Nephron (organoid): ENCODE data around the gene SRPRA.
"Not testable (repeated sequence)": the region's sequence is repeated elsewhere in the genome, so short reads cannot be mapped to it uniquely, and the experiment has no call there.

Experiments
- H3K27ac Mint-ChIP-seq, 3 experiments: 2 replicates each; pipeline ENCODE4 v1.8.0; 2020; ENCODE audit warnings: mixed read lengths in 3 of 3, mild to moderate bottlenecking in 2 of 3, moderate library complexity in 1 of 3
- H3K27me3 Mint-ChIP-seq: 2 replicates; pipeline ENCODE4 v1.8.0; 2021; ENCODE audit warnings: low read depth, mild to moderate bottlenecking, moderate library complexity, mixed read lengths
- H3K36me3 Mint-ChIP-seq: 2 replicates; pipeline ENCODE4 v1.8.0; 2020; ENCODE audit warnings: low read depth, mixed read lengths
- H3K4me1 Mint-ChIP-seq: 2 replicates; pipeline ENCODE4 v1.8.0; 2020; ENCODE audit warnings: mixed read lengths
- H3K4me3 Mint-ChIP-seq, 3 experiments: 2 replicates each; pipeline ENCODE4 v1.8.0; 2020; ENCODE audit warnings: mild to moderate bottlenecking in 3 of 3, mixed read lengths in 3 of 3, moderate library complexity in 2 of 3
- H3K9me3 Mint-ChIP-seq: 2 replicates; pipeline ENCODE4 v1.8.0; 2020; ENCODE audit warnings: mixed read lengths
- TF ChIP-seq, protein P1 (sequence below), 3 experiments: fragments of 200-600 bp; sonication (generic); IDR thresholded peaks; one replicate each; pipeline ENCODE4 v1.5.0; 2021; ENCODE audit warnings: antibody characterized with exemption in 3 of 3; ENCODE audit not compliant: unreplicated experiment in 3 of 3

The SRPRA gene

DNA sequence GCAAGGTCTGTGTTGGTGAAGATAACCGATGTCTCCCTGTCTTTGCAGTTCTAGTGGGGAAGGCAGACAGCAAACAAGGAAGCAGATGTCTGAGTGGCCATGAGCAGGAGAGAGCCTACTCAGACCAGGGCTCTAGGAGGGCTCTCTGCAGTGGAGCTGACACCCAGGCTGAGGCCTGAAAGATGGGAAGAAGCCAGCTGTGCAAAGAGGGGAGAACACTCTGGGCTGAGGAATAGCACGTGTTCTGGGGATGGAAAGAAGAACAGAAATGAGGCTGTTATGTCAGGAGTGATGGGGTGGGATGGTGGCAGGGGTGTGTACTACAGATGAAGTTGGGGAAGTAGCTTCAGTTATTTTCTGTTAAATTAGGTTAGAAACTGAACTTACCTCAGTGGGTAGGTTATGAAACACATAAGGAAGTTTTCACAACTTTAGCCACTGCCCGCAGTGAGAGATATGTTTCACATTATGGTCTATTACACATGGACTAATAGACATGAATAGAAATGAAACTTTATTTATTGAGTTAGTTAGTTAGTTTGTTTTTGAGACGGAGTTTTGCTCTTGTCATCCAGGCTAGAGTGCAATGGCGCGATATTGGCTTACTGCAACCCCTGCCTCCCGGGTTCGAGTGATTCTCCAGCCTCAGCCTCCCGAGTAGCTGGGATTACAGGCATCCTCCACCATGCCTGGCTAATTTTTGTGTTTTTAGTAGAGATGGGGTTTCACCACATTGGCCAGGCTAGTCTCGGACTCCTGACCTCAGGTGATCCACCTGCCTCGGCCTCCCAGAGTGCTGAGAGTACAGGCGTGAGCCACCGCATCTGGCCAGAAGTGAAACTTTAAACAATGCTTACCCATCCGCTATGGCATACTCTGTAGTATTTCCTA, 43.0 kb upstream of the SRPRA start:
- Mint-ChIP-seq H3K27me3 (no peaks in the 10 kb centered on the region), H3K4me1 (peaks cover 50% of the 10 kb centered on the region), H3K4me3 (no peak overlapping the region), H3K36me3 (peaks cover 32% of the 10 kb centered on the region), H3K9me3 (no peaks in the 10 kb centered on the region), H3K27ac (peak overlapping the region in 1 of 3 experiments; percentile 5)
- TF ChIP-seq, protein P1, sequence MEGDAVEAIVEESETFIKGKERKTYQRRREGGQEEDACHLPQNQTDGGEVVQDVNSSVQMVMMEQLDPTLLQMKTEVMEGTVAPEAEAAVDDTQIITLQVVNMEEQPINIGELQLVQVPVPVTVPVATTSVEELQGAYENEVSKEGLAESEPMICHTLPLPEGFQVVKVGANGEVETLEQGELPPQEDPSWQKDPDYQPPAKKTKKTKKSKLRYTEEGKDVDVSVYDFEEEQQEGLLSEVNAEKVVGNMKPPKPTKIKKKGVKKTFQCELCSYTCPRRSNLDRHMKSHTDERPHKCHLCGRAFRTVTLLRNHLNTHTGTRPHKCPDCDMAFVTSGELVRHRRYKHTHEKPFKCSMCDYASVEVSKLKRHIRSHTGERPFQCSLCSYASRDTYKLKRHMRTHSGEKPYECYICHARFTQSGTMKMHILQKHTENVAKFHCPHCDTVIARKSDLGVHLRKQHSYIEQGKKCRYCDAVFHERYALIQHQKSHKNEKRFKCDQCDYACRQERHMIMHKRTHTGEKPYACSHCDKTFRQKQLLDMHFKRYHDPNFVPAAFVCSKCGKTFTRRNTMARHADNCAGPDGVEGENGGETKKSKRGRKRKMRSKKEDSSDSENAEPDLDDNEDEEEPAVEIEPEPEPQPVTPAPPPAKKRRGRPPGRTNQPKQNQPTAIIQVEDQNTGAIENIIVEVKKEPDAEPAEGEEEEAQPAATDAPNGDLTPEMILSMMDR (IDR thresholded peaks at IDR 0.05; ENCODE audit: unreplicated experiment in 3 of 3): no peak

DNA sequence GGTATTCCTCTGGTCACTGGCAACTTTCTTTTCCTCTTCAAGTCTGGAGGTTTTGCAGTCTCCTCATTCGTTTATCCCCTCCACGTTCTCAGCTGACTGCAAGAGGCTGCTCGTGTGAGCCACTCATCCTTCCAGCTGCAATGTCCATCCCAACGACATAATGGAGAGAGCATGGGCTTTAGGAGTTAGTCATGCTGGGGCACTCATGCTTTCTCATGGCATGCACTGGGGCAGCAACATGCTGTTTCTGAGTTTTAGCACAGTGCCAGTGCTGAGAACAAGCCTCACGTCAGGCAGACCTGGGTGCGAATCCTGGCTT, 42.3 kb upstream of the SRPRA start:
- Mint-ChIP-seq H3K4me1 (peaks cover 43% of the 10 kb centered on the region), H3K9me3 (no peaks in the 10 kb centered on the region), H3K36me3 (peaks cover 26% of the 10 kb centered on the region), H3K27ac (peak overlapping the region in 1 of 3 experiments; percentile 19), H3K4me3 (no peak overlapping the region), H3K27me3 (peaks cover 3% of the 10 kb centered on the region)
- TF ChIP-seq, protein P1 (IDR thresholded peaks at IDR 0.05; ENCODE audit: unreplicated experiment in 3 of 3): no peak

DNA sequence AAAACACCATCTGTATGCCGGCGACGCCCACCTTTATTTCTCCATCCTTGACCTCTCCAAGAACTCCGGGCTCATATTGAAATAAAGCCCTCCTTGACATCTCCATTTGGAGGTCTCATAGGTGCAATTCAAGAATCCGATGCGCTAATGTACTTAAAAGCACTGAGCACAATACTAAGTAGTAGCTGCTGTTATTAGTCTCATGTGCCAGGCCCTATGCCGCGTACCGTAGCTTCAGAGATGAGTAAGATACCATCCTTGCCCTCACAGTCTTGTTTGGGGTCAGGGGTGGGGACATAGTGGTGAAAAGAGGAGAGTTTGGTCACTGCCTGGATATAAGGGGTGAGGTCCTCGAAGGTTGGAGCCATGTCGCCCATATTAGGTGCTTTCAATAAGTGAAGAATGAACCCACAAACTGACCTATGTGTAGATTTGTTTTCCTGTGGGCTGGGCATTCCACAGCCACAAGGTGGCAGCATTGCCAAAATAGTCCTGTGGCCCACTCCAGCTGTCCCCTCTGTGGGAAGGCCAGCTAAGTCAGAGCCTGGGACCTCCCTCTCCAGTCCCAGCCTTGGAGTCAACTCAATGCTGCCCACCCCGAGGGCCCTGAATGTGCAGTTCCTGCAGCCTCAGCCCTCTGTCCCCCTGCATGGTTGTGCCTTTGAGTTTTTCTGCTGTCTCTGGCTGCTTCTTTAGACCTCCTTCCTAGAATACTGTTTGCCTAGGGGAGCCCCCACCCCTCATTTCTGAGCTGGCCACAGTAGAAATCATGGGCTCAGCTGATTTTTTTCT, 41.7 kb upstream of the SRPRA start:
- TF ChIP-seq, protein P1 (IDR thresholded peaks at IDR 0.05; ENCODE audit: unreplicated experiment in 3 of 3): peak; percentile 82 to 93 (median 91)
- Mint-ChIP-seq H3K27ac (peak overlapping the region in 2 of 3 experiments; percentile 19 to 32), H3K4me3 (no peak overlapping the region), H3K4me1 (peaks cover 43% of the 10 kb centered on the region), H3K36me3 (peaks cover 24% of the 10 kb centered on the region), H3K9me3 (no peaks in the 10 kb centered on the region), H3K27me3 (peaks cover 3% of the 10 kb centered on the region)

DNA sequence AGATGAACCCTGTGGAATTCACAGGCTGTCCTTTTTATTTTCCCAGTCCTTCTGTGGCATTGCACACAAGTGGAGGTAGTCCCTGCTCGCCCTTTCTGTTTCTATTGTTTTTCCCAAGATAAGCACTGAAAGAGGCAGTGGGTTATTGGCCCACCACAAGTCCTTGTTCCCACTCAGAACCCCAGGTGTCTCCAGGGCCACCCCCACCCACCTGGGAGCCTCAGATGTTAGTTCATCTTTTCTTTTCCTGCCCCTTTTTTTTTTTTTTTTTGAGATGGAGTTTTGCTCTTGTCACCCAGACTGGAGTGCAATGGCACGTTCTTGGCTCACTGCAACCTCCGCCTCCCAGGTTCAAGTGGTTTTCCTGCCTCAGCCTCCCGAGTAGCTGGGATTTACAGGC, 40.1 kb upstream of the SRPRA start:
- H3K4me3 Mint-ChIP-seq, H3K9me3 Mint-ChIP-seq, H3K27me3 Mint-ChIP-seq: not testable (repeated sequence)
- peaks cover 53% of the 10 kb centered on the region for H3K4me1 Mint-ChIP-seq
- peak overlapping the region in 1 of 3 experiments; percentile 49 for H3K27ac Mint-ChIP-seq
- peaks cover 17% of the 10 kb centered on the region for H3K36me3 Mint-ChIP-seq

DNA sequence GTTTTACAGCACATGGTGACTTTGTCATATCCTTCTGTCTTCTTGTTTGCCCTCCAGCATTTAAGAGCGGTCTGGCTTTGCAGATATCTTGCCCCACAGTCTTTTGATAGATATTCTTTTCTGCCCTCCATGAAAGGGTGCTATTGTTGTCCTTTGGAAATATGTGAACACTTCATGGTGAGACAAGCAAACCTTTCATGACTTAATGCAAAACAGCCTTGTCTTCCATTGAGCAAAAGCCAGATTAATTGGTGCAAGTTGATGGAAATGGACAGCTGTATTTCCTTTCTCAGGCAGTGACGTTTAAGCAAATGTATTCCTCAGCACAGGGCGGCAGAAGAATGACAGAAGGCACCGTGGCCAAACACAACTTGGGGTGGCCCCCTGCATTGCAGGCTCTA, 39.6 kb upstream of the SRPRA start:
- Mint-ChIP-seq H3K36me3 (peaks cover 17% of the 10 kb centered on the region), H3K9me3 (no peaks in the 10 kb centered on the region), H3K4me1 (peaks cover 54% of the 10 kb centered on the region), H3K4me3 (peak overlapping the region in 1 of 3 experiments; percentile 64), H3K27ac (peak overlapping the region; percentile 17 to 85 (median 49)), H3K27me3 (peaks cover 3% of the 10 kb centered on the region)
- TF ChIP-seq, protein P1 (IDR thresholded peaks at IDR 0.05; ENCODE audit: unreplicated experiment in 3 of 3): no peak

DNA sequence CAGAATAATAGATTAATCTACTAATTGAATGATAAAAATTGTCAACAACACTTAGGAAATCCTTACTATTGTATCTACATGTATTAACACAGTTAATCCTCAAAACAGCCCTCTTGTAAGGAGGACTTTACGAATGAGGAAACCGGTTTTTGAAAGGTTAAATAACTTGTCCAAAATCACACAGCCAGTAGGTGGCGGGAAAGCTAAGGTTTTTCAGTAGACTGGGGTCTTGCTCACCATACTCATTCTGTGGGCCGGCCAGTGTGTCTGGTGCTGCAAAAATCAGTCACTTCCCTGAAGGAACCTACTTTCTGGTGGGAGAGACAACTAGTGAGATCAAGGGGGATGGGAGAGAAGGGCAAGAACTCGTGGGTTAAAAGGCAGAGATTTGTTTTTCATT, 39.0 kb upstream of the SRPRA start:
- H3K36me3 Mint-ChIP-seq: peaks cover 22% of the 10 kb centered on the region

More for the DNA sequence above, 39.0 kb upstream of the SRPRA start:
- Mint-ChIP-seq H3K4me3 (peak overlapping the region in 1 of 3 experiments; percentile 8), H3K27me3 (peaks cover 3% of the 10 kb centered on the region), H3K9me3 (no peaks in the 10 kb centered on the region), H3K4me1 (peaks cover 53% of the 10 kb centered on the region), H3K27ac (peak overlapping the region; percentile 17 to 49 (median 42))
- TF ChIP-seq, protein P1 (IDR thresholded peaks at IDR 0.05; ENCODE audit: unreplicated experiment in 3 of 3): peak; percentile 44 to 49 (median 49)
